Amniotic stem cell (primary cell): ENCODE results near the gene TRMT2A.
"Not testable (repeated sequence)": the region's sequence is repeated elsewhere in the genome, so short reads cannot be mapped to it uniquely, and the experiment has no call there.

Experiments
- DNase-seq: peaks from one replicate; lab custom pipeline; 2025; lab: John Stamatoyannopoulos, UW

TRMT2A gene

GRCh38 chr22:20084547-20085413 is 32.2 kb downstream of the TRMT2A start:
- no peak for DNase-seq

- DNase-seq, result no peak
Measured at GRCh38 chr22:20083891-20084546, 33.0 kb downstream of the TRMT2A start.

- DNase-seq, result no peak
Measured at GRCh38 chr22:20083157-20083890, 33.7 kb downstream of the TRMT2A start.

GRCh38 chr22:20080776-20081654 is 36.0 kb downstream of the TRMT2A start:
- DNase-seq, result no peak

- DNase-seq, result no peak
Measured at GRCh38 chr22:20080445-20080775, 36.6 kb downstream of the TRMT2A start.

- peak; percentile 80 for DNase-seq
Measured at GRCh38 chr22:20079745-20080444, 37.1 kb downstream of the TRMT2A start, which contains the start of gene DGCR8. DGCR8 (plus strand) TSS chr22:20080241; CDS start chr22:20085964, 5,723 bp downstream.

GRCh38 chr22:20076627-20077172 is 40.3 kb downstream of the TRMT2A start:
- DNase-seq, result no peak

- DNase-seq, result no peak
Measured at GRCh38 chr22:20071524-20071972, 45.5 kb downstream of the TRMT2A start.

- DNase-seq, result no peak
Measured at GRCh38 chr22:20069331-20070042, 47.5 kb downstream of the TRMT2A start.

- DNase-seq, result no peak
Measured at GRCh38 chr22:20068640-20069039, 48.4 kb downstream of the TRMT2A start.

GRCh38 chr22:20067384-20067682 is 49.7 kb downstream of the TRMT2A start:
- DNase-seq, result not testable (repeated sequence)

- DNase-seq, result no peak
Measured at GRCh38 chr22:20066617-20067383, 50.2 kb downstream of the TRMT2A start.

GRCh38 chr22:20065896-20066616 is 51.0 kb downstream of the TRMT2A start:
- DNase-seq, result no peak

GRCh38 chr22:20064545-20065262 is 52.3 kb downstream of the TRMT2A start:
- no peak for DNase-seq

GRCh38 chr22:20064140-20064480 is 52.9 kb downstream of the TRMT2A start:
- DNase-seq, result no peak

- DNase-seq, result no peak
Measured at GRCh38 chr22:20063271-20064139, 53.5 kb downstream of the TRMT2A start.

GRCh38 chr22:20062766-20063083 is 54.3 kb downstream of the TRMT2A start:
- no peak for DNase-seq
